ENCODE measurements around the gene MYO7B. TPM values are rescaled to one million over a fixed set of nuclear protein-coding genes. Genes with fewer than 3 reads are reported as not detected.

MYO7B gene
- total RNA-seq, 1 donor from 2014 or later, result 0.02 TPM

DNA sequence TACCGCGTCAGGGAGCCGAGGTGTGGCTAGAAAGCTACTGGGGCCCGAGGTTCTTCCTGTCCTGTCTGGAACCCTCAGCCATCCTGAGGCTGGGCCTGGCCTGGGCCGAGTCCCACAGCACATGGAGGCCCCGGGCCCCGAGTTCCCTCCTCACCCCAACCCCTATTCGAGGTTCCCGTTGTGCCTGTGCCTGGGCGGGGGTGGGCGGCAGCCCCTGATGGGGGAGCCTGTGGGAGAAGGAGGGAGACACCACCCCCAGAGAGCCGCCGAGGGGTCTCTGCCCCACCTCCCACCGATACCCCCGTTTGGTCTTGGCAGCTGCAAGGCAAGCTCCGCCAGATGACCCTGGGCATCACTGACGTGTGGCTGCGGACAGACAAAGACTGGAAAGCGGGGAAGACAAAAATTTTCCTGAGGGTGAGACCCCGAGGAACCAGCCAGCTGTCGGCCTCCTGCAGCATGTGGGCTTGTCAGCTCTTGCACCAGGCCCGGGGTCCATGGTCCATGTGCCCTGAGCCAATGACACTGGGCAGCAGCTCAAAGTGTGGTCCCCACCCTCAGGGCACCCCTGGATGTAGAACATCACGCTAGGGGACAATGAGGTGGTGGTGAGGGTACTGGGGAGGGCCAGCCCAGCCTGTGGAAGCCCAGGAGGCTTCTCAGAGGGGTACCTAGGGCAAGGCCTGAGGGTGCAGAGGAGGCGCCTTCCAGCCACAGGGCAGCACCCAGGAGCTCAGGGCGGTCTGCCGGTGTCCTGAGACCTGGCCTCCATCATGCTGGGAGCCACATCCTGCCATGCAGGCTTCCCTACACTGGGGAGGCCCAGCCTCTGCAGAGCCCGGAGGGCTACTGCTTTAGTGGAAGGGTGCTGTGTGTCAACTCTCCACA, 58.0 kb downstream of the MYO7B start:
- Mint-ChIP-seq H3K27me3 (ENCODE audit: low read depth) (no peaks in the 10 kb centered on the region), H3K27ac (ENCODE audit: unreplicated experiment) (no peak overlapping the region), H3K9me3 (ENCODE audit: low read depth) (peaks cover 16% of the 10 kb centered on the region), H3K4me1 (ENCODE audit: low read depth) (peaks cover 9% of the 10 kb centered on the region), H3K36me3 (ENCODE audit: low read depth) (peaks cover 4% of the 10 kb centered on the region), H3K4me3 (ENCODE audit: unreplicated experiment) (no peak overlapping the region)
- TF ChIP-seq, protein P1, sequence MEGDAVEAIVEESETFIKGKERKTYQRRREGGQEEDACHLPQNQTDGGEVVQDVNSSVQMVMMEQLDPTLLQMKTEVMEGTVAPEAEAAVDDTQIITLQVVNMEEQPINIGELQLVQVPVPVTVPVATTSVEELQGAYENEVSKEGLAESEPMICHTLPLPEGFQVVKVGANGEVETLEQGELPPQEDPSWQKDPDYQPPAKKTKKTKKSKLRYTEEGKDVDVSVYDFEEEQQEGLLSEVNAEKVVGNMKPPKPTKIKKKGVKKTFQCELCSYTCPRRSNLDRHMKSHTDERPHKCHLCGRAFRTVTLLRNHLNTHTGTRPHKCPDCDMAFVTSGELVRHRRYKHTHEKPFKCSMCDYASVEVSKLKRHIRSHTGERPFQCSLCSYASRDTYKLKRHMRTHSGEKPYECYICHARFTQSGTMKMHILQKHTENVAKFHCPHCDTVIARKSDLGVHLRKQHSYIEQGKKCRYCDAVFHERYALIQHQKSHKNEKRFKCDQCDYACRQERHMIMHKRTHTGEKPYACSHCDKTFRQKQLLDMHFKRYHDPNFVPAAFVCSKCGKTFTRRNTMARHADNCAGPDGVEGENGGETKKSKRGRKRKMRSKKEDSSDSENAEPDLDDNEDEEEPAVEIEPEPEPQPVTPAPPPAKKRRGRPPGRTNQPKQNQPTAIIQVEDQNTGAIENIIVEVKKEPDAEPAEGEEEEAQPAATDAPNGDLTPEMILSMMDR (IDR thresholded peaks at IDR 0.05), result no peak
- DNase-seq (ENCODE audit: low spot score), result peak; percentile 88

DNA sequence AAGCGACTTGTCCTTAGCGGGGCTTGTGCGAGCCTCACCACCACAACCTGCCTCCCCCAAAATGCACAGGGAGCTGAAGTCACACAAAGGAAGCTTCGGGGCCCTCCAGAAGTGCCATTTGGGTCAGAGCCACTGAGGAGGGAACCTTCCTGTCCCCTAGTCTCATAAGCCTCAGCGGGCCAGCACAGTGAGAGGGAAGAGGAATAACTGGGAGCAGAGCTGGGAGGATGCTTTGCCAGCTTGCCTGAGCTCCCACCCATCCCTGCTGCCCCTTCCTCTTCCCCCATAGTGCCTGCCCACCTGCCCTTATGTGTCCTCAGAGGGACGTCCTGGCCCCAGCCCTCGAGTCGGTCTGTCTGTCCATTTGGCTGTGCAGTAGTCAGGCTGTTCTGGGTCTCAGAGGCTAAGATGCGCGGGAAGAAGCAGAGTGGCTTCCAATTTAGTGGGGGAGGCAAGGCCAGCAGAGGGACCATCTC, 58.7 kb downstream of the MYO7B start:
- Mint-ChIP-seq H3K27me3 (ENCODE audit: low read depth) (no peaks in the 10 kb centered on the region), H3K9me3 (ENCODE audit: low read depth) (peaks cover 19% of the 10 kb centered on the region), H3K36me3 (ENCODE audit: low read depth) (peaks cover 4% of the 10 kb centered on the region), H3K4me1 (ENCODE audit: low read depth) (peaks cover 16% of the 10 kb centered on the region), H3K27ac (ENCODE audit: unreplicated experiment) (no peak overlapping the region), H3K4me3 (ENCODE audit: unreplicated experiment) (no peak overlapping the region)
- TF ChIP-seq, protein P1 (IDR thresholded peaks at IDR 0.05), result no peak
- peak; percentile 50 for DNase-seq (ENCODE audit: low spot score)

DNA sequence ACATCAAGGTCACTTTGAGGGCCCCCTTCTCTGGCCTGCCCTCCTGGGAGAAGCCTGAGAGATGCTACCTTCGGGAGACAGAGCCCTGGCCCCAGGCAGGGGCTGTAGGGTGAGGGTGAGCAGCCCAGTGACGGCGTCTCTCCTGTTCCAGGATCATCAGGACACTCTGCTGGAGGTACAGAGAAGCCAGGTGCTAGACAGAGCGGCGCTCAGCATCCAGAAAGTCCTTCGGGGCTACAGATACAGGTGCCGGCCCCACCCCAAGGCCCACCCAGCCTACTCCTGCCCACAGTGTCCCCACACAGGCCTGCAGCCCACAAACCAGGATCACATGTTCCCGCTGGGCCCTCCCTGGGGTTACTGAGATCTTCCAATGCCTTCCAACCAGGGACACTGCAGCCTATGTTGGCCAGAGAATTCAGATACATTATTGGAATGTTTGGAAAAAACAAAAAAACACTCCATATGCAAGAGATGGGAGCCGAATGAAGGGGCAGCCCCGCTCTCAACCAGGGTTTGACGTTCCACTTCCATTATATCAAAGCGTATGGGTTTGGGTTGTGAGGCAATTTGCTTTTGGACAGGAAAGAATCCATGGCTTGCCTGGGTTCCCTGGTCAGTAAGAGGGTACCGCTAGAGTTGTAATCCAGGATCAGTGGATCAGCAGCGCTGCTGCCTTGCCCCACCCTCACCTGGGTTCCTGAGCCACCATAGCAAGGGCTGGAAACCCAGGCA, 61.0 kb downstream of the MYO7B start:
- no peak overlapping the region for H3K27ac Mint-ChIP-seq (ENCODE audit: unreplicated experiment)
- peaks cover 23% of the 10 kb centered on the region for H3K4me1 Mint-ChIP-seq (ENCODE audit: low read depth)
- peak; percentile 57 for DNase-seq (ENCODE audit: low spot score)
- H3K27me3 Mint-ChIP-seq (ENCODE audit: low read depth), result no peaks in the 10 kb centered on the region
- TF ChIP-seq, protein P1 (IDR thresholded peaks at IDR 0.05), result no peak
- peaks cover 4% of the 10 kb centered on the region for H3K36me3 Mint-ChIP-seq (ENCODE audit: low read depth)
- no peak overlapping the region for H3K4me3 Mint-ChIP-seq (ENCODE audit: unreplicated experiment)
- H3K9me3 Mint-ChIP-seq (ENCODE audit: low read depth), result peaks cover 29% of the 10 kb centered on the region

DNA sequence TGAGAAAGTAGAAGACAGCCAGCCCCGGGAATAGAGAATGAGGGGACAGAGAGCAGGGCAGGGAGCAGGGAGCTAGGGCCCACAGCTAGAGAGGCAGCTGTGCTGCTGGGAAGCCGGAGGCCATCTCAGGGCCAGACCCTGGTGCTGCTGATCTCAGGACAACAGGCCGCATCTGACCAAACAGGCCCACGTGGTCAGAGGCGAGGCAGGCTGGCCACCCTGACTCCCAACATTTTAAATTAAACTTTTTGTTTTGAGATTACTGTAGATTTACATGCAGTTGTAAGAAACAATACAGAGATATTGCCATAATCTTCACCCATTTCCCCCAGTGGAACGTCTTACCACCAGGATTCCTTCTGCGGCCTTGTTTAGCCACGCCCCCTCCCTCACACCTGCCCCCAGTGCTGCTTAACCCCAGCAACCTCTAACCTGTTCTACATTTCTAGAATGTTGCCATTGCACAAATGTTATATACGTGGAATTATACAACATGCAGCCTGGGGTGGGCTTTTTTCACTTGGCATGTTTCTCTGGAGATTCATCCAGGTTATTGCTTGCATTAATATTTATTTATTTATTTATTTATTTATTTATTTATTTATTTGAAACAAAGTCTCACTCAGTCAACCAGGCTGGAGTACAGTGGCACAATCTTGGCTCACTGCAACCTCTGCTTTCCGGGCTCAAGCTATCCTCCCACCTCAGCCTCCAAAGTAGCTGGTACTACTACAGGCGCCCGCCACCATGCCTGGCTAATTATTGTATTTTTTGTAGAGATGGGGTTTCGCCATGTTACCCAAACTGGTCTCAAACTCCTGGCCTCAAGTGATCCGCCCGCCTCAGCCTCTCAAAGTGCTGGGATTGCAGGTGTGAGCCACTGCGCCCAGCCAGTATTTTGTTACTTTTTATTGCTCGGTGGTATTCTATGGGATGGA, 61.8 kb downstream of the MYO7B start:
- peak overlapping the region; percentile 32 for H3K27ac Mint-ChIP-seq (ENCODE audit: unreplicated experiment)
- peaks cover 5% of the 10 kb centered on the region for H3K36me3 Mint-ChIP-seq (ENCODE audit: low read depth)
- H3K4me3 Mint-ChIP-seq (ENCODE audit: unreplicated experiment), result no peak overlapping the region
- TF ChIP-seq, protein P1 (IDR thresholded peaks at IDR 0.05), result no peak
- H3K9me3 Mint-ChIP-seq (ENCODE audit: low read depth), result peaks cover 37% of the 10 kb centered on the region
- peak; percentile 58 for DNase-seq (ENCODE audit: low spot score)
- H3K4me1 Mint-ChIP-seq (ENCODE audit: low read depth), result peaks cover 23% of the 10 kb centered on the region
- no peaks in the 10 kb centered on the region for H3K27me3 Mint-ChIP-seq (ENCODE audit: low read depth)

All from chondrocyte (in vitro differentiated cells).